Activated CD4-positive, alpha-beta T cell treated with anti-CD3 and anti-CD28 coated beads, Interleukin-2, amount 50 U/mL, for 24 hours (primary cell): ENCODE measurements around the gene HOXB7.
A peak's percentile ranks its signal among the peaks of the same experiment; 100 is the strongest.

Source experiments
- DNase-seq, 2 donors: peaks; one replicate each; pipeline ENCODE4 v3.0.0-alpha.2; 2020; ENCODE audit warnings: low read depth in 1 of 2, low spot score in 1 of 2

Gene HOXB7

DNA sequence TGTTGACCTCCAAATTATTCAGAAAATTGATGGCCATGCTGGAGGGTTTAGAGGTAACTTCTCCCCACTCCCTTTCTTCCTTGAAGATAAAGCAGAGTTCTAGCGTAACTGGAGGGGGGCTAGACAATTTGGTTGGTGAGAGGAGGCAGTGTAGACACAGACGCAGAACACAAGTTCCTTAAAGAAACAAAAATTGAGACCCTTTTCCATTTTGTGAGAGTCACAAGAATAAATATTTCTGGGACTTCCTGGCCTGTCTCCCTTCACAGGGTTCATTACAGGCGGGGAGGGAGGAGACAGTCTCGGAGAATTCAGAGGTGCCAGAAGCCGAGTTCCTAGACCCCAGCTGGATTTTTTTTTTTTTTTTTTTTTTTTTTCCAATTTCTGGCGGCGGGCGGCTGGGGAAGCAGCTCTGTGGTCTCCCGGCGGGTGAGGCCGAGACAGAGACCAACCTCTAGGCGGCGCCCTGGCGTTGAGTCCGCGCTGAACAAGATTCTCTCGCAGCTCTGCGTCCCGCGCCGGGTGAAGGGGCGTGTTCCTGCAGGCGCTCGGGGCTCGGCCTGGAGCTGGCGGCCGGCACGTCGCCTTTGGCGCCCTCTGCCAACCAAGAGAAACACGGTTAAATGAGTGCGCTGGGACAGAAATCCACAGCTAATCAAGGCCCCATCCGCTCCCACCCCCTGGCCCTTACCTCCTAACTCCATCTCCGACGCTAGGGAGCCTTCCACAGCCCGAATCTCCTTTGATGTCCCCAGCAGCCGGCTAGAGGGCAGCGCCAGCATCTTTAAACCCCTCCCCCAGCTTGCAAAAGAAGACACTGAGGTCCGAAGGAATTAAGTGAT is 25.6 kb upstream of the HOXB7 start:
- DNase-seq = peak; percentile 47 to 54

- no peak for DNase-seq
Measured at GRCh38 chr17:48634493-48635208, 23.8 kb upstream of the HOXB7 start.

DNA sequence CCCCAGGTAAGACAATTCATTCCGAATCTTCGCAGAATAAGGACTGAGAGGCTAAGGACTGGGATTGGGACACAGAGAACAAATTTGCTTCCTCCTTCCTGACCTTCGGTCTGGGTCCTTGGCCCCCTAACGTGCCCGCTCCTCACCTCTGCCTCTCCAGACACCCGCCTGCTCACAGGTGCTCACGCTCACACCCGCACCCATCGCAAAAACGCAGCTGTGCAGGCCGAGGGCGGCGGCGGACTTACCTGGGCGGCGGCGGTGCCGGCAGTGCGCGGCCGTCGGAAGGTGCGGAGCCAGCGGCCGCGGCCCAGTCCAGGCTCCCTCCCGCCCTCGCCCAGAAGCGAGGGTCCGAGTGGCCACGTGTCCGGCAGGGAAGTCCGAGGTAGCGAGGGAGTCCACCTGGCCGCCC is 22.5 kb upstream of the HOXB7 start:
- DNase-seq = no peak

DNA sequence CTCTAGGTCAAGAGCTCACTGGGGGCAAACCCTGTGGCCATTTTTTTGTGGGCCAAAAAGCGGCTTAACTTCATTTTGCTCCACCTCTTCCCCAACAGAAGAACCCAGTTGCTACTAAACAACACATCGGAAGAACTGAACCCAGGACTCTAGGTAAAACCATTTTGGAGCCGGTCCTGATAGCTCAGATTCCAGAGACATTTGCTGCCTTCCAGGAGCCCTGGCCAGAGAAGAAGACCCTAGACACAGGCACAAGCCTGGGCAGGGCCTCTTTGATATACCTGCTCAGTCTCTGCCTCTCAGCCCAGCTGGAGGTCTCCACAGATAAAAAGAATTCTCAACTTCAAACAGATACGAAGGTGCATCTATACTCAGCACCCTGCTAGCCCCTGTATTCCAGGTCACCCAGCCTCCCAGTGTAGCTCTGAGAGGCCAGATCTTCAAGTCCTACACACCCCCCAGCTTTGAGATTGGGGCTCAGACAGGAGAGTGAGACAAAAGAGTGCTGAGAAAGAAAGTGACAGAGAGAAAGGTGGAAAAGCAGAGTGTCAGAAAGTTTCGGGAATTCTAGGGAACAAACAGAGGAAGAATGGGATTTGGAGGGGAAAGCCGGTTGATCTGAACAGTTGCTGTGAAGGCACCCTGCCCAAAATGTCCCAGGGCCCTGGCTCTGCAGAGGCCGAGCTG is 21.9 kb upstream of the HOXB7 start:
- DNase-seq = no peak

DNA sequence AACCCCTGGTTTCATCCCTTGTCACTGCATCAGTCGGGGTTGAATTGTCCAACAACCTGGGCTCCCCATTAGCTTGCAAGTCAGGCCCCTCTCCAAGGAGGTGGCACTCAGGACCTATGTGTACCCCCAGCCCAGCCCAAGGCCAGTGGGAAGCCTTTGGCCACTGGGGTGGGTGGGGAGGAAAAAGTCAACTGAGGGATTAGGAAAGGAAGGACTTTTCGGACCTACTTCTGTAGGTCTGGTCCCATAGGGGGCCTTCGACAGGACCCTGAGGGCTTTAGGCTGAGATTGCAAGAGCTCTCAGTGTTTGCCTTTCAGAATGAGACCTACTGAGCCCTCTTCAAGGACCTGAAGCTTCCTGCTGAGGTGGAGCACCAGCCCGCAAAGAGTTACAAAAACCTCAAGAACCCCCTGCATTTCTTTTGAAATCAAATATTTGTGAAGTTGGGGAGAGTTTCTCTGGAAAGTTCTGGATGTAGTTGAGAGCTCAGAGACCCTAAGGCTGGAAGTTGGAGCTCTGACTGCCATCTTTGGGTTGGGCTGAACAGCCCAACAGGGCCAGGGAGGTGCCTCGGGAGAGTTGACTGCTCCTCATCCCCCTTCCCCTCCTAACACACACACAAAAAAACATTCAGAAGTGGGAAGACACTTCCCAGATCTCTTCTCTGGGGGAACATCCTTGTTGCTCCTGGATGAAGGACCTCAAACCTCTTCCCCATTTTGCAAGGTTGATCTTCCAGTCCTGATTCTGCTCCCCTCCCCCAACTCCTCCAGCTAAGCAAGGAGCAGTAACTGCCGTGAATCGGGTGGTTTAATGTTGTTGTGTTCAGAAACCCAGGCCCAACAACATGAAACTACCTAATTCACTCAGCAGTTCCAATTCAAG is 21.1 kb upstream of the HOXB7 start:
- no peak for DNase-seq

- no peak for DNase-seq
Measured at GRCh38 chr17:48630925-48631692, 20.3 kb upstream of the HOXB7 start.

DNA sequence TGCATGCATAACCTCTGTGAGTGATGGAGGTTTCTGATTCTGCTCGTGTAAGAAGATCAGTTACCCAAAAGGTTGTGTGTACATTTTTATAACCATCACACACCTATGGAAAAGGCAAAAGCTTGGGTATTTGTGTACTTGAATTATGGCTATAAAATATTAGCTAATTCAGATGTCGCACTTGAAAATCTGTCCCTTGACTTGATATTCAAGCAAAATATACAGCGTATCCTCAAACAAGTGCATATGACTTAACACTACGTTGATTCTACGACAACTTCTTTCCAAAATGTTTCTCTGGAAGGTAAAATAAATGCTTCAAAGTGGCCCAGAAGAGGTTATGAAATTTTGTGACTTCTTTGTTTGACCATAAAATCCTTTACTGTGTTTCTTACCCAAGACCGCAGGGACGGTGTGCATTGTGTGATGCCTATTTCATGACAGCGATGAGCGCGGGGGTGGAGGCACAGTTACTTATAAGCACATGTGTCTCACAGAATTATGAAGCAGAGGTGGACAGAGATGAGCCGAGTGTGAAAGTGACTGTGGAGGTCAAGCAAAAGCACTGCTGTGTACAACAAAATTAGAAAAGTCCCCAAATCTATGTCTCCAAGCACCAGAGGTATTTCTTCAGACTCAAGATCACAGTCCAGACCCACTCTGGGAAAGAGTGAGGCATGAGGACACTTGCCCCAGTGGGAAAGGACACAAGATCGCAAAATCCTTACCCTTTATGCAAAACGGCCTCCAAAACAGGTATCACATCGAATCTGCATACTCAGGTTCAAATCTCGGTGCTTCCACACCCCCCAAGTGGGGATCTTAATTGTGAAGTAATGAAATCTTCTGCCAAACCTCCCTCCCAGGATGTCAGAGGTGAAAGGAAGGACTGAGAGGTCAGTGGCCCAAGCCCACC is 19.4 kb upstream of the HOXB7 start:
- no peak for DNase-seq

- no peak for DNase-seq
Measured at GRCh38 chr17:48629411-48629759, 18.6 kb upstream of the HOXB7 start.

DNA sequence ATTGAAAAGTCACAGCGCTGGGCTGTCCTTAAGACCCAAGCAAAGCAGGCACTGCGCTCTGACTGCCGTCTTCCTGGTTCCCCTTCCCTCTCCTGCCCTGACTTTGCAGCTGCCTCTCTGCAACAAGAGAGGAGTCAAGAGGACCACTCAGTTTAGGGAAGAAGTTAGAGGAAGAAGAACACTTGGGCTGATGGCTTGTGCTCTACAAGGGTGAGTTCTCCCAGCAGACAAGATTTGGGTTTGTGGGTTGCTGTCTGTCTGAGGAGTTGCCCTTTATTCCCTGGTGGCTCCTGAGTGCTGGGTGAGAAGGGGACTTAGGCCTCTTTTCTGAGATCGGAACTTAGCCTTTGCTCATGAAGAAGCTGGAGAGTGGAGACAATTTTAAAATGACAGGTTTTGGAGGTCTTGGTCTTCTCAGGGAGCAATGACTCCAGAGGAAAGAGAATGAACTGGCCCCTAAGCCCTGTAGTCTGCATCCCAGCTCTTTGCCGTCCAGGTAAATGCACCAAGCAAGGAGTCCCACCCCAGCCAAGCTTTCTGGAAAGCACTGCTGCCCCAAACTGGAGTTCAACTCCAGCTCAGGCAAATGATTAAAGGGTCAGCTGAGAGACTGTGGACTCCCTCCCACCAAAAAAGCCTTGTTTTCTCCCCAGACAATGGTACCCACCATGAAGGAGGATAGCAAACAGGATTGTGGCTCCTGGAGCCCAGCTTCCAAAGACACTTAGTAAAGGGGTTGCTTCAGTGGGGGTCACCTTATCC is 18.0 kb upstream of the HOXB7 start:
- DNase-seq = no peak

DNA sequence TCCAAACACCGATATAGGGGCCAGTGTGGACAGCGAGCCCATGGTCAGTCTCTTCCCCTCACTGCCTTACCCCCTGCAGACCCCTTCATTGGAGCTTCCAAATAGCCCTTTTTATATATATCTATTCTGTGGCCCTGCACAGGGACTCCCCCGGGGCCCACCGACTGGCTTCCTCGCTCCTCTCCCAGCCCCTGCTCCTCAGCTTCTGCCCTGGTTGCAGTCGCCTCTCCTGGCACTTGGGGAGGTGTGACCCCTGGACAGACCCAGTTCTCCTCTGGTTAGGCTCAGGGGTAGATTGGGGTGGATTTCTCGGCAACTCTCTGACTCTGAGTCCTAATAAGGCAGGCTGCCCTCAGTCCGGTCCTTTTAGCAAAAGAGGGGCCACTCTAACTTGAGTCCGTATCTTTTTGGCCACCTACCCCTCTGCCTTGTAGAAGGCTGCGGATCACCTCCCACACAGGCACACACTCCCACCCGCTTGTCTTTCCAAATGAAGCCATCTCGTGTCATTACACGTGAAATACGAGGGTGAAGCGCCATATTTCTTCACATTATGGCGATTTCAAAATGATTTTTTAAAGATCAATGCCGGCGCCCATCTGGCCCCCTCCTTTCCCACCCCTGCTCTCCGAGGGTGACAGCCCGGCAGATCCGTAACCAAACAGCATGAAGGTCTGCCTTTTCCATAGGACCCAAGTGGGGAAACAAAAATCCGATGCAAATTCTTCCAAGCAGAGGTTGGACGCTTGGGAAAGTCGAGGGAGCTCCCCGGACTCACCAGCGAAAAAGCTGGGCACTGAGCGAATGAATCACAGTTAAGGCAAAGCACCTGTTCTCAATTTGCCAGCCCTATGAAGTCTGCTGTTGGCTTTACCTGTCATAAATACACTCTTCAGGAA is 17.1 kb upstream of the HOXB7 start:
- DNase-seq = no peak

DNA sequence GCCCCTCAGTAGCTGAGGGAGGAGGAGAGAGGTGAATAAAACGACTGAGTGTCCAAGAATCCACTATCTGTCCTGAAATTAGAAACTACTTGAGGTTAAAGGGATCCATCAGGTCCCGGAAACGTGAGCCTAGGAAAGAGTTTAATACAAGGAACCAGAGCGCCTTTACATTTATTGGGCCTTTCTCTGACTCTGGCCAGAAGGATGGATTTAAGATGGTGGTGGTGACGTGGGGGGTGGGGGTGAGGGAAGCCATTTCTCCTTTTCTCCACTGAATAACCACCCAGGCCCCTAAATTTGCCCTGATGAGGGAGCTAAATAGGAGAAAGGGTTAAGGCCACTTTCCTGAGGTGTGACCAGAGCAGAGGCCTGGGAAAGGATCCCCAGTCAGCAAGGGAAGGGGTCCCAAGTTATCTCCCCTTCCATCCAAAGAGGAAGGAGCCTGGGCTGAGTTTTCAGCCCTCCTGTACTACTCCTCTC is 16.3 kb upstream of the HOXB7 start:
- DNase-seq = no peak

GRCh38 chr17:48626245-48627117 is 15.7 kb upstream of the HOXB7 start, which contains the start of gene HOXB9:
HOXB9 (minus strand) TSS chr17:48626358; CDS start chr17:48626269, 89 bp downstream.
- DNase-seq = no peak

GRCh38 chr17:48625495-48626244 is 14.9 kb upstream of the HOXB7 start:
- DNase-seq = no peak

DNA sequence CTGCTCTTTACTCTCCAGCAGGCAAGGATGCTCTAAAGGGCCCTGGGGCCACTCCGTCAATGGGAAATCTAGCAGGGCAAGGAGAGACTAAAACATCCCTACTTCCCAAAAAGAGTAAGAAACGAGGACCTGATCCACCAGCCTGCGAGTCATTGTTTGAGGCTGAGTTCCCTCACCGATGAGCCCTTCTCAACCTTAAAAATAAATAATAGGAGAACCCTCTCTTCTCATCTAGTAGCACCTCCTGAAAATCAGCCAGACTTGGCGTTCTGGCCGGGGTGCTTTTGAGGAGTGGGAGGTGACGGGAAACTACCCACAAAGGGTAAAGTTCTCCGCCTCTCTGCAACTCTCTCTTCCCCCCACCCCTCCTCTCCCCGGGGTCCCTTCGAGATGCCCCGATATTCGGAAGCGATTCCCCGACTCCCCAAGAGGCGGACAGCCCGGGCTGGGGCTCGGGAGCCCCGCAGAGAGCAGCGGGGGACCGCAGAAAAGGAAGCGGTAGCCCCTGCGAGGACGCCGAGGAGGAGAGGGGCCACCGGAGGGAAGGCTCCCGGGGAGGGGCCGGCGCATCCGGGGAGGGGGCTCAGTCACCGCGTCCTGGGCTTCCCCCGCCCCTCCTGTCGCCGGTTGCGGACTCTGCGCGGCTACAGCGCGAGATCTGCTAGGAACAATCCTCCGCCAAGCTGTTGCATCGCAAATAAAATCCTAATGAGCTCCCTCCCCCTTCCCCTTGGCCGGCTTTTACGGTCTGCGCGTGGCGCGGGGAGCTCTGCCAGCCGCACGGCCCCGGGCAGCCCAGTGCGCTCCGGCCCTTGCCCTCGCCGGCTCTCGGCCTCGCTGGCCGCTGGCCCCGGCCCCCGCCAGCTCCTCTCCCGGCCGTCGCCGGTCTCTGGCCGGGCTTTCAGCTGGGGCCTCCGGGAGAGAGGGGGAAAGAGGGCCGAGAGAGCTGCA is 14.0 kb upstream of the HOXB7 start:
- no peak for DNase-seq
